GM19467 (cell line): Measurements from ENCODE around the gene APOL2.
"Not testable (repeated sequence)": the region's sequence is repeated elsewhere in the genome, so short reads cannot be mapped to it uniquely, and the experiment has no call there.

Experiments used
- ATAC-seq: cut with Tn5 transposase; IDR thresholded peaks from one replicate; pipeline ENCODE4 v1.9.1; 2021; ENCODE audit warnings: mild to moderate bottlenecking, moderate library complexity; ENCODE audit not compliant: unreplicated experiment

Gene APOL2, protein sequence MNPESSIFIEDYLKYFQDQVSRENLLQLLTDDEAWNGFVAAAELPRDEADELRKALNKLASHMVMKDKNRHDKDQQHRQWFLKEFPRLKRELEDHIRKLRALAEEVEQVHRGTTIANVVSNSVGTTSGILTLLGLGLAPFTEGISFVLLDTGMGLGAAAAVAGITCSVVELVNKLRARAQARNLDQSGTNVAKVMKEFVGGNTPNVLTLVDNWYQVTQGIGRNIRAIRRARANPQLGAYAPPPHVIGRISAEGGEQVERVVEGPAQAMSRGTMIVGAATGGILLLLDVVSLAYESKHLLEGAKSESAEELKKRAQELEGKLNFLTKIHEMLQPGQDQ

GRCh38 chr22:36239401-36240171, at the start of gene APOL2:
APOL2 (minus strand) TSS chr22:36239527; CDS start chr22:36233162, 6,365 bp downstream.
- peak; percentile 91 for ATAC-seq

DNA sequence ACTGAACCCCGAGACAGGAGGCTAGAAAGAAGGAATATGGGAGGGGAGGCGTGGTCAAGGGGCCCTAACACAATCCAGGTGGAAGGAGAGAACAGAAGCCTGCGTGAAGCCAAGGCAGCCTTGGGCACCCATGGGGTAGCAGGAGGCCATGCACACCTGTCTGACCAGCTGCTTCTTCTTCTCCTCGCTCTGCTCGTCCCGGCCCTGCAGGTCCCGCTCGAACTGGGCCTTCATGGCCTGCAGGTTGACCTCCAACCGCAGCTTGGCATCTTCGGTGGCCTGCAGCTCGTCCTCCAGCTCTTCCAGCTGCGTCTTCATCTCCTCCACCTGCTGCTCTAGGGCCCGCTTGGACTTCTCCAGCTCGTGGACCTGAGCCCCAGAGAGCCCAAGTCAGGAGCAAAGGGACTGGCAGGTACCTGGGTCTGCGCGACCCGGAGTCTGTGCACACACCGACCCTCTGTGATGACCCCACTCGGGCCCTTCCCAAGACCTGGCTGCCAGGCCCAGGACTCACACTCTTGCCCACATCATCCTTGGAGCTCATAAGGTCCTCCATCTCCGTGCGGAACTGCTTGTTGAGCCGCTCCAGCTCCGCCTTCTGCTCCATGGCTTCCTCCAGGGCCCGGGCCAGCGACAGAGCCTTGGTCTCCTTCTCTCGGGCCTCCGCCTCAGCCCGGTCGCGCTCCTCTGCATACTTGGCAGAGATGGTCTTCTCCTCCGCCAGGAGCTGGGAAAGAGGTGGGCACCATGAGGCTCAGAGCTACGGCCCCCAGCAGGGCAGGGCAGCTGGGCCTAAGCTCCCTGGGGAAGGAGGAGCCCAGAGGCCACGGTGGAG, 49.5 kb upstream of the APOL2 start:
- ATAC-seq, result no peak

GRCh38 chr22:36287881-36288515, 48.7 kb upstream of the APOL2 start:
- no peak for ATAC-seq

DNA sequence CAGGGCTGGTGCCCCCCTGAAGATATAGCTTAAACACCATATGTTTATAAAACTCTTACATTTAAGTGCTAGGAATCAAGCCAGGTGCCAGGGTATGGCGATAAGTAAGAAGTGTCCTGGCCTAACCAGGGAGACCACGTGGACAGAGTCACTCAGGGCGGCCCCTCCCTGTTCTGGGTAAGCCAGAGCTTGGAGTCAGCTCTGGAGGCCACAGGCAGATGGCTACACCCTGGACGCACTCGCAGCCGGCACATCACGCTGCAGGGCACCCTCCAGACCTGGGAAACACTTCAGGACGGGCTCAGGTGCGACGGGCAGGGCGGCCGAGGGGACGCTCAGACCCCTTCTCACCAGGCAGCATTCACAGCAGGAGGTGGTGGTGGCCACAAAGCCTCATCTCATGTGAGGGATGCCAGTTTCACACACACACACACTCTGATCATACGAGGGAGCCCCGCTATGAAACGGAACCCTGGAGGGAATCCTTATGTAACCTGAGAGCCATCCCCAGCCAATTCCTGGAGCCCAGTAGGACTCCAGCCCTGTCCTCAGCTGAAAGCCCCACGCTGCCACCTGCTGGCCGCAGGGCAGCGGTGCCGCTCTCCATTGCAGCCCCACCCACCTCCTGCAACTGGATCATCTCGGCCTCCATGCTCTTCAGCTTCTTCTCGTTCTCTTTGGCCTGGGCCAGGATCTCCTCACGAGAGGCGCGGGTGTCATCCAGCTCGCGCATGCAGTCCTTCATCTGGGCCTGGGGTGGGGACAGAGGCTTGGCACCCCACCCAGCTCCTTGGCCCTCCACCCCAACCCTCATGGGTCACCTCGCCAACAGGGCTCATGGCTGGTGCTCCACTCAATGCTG, 47.0 kb upstream of the APOL2 start:
- ATAC-seq, result no peak

- no peak for ATAC-seq
Measured at GRCh38 chr22:36285545-36285944, 46.2 kb upstream of the APOL2 start.

GRCh38 chr22:36285017-36285416, 45.7 kb upstream of the APOL2 start:
- no peak for ATAC-seq

DNA sequence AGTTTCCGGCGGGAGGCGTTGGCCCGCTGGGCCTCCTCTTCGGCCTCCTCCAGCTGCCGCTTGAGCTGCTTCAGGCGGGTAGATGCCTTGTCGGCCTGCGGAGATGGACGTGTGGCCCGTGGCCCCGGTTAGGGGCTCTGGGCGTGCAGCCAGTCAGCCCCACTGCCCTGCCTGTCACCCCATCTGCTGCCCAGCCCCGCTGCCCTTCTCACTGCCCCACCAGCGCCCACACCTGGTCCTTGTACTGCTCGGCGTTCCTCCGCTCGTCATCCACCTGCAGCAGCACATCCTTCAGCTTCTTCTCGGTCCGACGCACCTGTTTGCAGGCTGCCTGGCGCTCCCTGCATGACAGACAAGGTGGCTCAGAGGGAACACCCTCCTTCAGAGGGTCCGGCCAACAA, 44.8 kb upstream of the APOL2 start:
- ATAC-seq, result no peak

- ATAC-seq, result no peak
Measured at GRCh38 chr22:36282328-36282831, 43.1 kb upstream of the APOL2 start.

DNA sequence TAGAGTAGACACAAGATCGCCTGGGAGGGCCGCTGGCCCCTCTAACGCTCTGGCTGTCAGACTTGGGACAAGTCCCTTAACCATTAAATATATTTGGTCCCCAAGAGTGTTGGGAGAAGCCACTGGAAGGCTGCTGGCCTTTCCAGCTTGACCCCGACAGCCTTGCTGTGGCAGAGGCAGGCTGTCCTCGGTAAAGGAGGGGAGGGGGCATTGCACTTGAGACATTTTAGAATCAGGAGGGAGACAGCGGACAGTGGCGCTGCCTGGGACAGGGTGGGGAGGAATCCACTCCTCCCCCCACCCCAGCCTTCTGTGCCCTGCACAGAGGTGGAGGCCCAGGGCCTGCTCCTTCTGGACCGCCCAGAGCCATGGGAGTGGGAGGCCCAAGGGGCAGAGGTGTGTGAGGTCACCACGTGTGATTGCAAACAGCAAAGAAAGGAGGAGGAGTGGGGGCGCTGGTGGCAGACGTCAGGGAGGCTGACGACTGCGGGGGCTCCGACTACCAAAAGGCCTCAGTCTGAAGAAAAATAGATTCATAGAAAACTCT, 42.5 kb upstream of the APOL2 start:
- ATAC-seq, result no peak

GRCh38 chr22:36280379-36280778, 41.1 kb upstream of the APOL2 start:
- no peak for ATAC-seq

DNA sequence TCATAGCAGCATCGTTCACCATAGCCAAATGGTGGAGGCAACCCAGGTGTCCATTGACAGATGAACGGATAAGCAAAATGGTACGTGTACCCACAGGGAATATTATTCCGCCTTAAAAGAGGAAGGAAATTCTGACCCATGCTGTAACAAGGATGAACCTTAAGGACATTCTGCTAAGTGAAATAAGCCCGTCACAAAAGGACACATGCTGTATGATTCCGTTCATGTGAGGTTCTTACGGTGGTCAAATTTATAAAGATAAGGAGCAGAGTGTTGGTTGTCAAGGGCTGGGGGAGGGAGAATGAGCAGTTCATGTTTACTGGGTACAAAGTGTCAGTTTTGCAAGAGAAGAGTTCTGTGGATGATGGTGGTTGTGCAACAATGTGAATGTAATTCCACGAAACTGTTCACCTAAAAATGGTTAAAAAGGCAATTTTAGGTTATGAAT, 39.9 kb upstream of the APOL2 start:
- ATAC-seq, result no peak

- ATAC-seq, result no peak
Measured at GRCh38 chr22:36277482-36278291, 38.4 kb upstream of the APOL2 start.

- ATAC-seq, result no peak
Measured at GRCh38 chr22:36274531-36274930, 35.2 kb upstream of the APOL2 start.

DNA sequence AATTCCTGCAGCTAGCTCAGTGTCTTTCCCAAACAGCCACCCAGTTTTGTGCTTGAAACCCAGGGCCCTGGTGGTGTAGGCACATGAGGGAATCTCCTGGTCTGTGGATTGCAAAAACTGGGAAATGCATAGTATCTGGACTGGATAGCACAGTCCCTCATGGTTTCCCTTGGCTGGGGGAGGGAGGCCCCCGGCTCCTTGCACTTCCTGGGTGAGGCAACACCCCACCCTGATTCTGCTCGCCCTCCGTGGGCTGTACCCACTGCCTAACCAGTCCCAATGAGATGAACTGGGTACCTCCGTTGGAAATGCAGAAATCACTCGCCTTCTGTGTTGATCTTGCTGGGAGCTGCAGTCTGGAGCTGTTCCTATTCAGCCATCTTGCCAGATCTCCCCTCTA, 32.6 kb upstream of the APOL2 start:
- ATAC-seq, result not testable (repeated sequence)

- ATAC-seq, result not testable (repeated sequence)
Measured at GRCh38 chr22:36271231-36271630, 31.9 kb upstream of the APOL2 start.

DNA sequence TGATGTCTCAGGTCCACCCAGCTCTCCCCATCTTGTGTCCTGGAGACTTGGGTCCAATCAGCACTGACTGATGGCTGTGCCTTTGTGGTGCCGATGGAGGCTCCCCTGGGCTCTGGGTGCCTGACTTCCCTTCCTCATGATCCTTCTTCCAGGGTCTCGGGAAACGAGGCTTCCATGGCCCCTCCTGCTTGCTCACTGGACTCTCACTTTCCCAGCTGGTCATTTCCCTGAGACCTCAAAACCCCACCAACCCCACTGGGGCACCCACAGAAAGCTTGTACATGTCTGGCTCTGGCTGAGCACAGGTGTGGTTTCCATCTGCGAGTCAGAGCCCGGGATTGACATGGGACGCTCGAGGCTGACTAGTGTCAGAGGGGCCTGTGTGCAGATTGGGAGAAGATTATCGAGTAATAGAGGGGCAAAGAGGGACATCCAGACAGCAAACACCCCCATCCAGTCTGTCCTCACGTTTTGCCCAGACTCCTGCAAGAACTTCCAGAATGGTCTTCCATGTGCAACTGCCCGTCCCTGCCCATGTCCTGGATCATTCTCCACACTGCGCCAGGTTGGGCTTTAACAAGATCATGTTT, 28.7 kb upstream of the APOL2 start:
- ATAC-seq, result no peak

GRCh38 chr22:36267058-36267457, 27.7 kb upstream of the APOL2 start:
- no peak for ATAC-seq
